Skin epidermis (tissue), 12 donors: ENCODE data around the gene TXNRD2.
"Not testable (repeated sequence)": the region's sequence is repeated elsewhere in the genome, so short reads cannot be mapped to it uniquely, and the experiment has no call there.

ENCODE experiments used
- H3K27ac ChIP-seq, 21 experiments: fragments of 200-600 bp; sonication (generic) in 11 of 21; one replicate each; pipeline ENCODE4 v1.5.0; 2020; ENCODE audit warnings: mild to moderate bottlenecking in 3 of 21, inconsistent platforms in 2 of 21, moderate library complexity in 2 of 21
- H3K4me3 ChIP-seq, 7 experiments: fragments of 200-600 bp; sonication (generic) in 2 of 7; one replicate each; pipeline ENCODE4 v1.5.0; 2020; ENCODE audit warnings: inconsistent platforms in 2 of 7, mild to moderate bottlenecking in 2 of 7, moderate library complexity in 1 of 7

Gene TXNRD2

GRCh38 chr22:19930551-19931486, 10.8 kb downstream of the TXNRD2 start:
- H3K27ac ChIP-seq, result no peak overlapping the region
- H3K4me3 ChIP-seq, result no peak overlapping the region

- Histone ChIP-seq H3K27ac (no peak overlapping the region), H3K4me3 (no peak overlapping the region)
These were observed 11.8 kb downstream of the TXNRD2 start for GRCh38 chr22:19929586-19930550.

GRCh38 chr22:19928207-19928606, 13.4 kb downstream of the TXNRD2 start:
- Histone ChIP-seq H3K4me3 (no peak overlapping the region), H3K27ac (no peak overlapping the region)

- H3K27ac ChIP-seq, result no peak overlapping the region
- no peak overlapping the region for H3K4me3 ChIP-seq
These were observed 13.9 kb downstream of the TXNRD2 start for GRCh38 chr22:19927696-19928095.

GRCh38 chr22:19926028-19926427, 15.6 kb downstream of the TXNRD2 start:
- not testable (repeated sequence) for H3K27ac ChIP-seq, H3K4me3 ChIP-seq

GRCh38 chr22:19923914-19924513, 17.6 kb downstream of the TXNRD2 start:
- Histone ChIP-seq H3K27ac (no peak overlapping the region), H3K4me3 (no peak overlapping the region)

- Histone ChIP-seq H3K27ac (no peak overlapping the region), H3K4me3 (no peak overlapping the region)
These were observed 20.0 kb downstream of the TXNRD2 start for GRCh38 chr22:19921544-19922081.

- no peak overlapping the region for H3K4me3 ChIP-seq
- no peak overlapping the region for H3K27ac ChIP-seq
These were observed 21.8 kb downstream of the TXNRD2 start for GRCh38 chr22:19919701-19920363.

- Histone ChIP-seq H3K27ac (no peak overlapping the region), H3K4me3 (no peak overlapping the region)
These were observed 23.1 kb downstream of the TXNRD2 start for GRCh38 chr22:19918332-19919106.

- no peak overlapping the region for H3K4me3 ChIP-seq
- H3K27ac ChIP-seq, result no peak overlapping the region
These were observed 24.1 kb downstream of the TXNRD2 start for GRCh38 chr22:19917389-19918138.

- Histone ChIP-seq H3K4me3 (no peak overlapping the region), H3K27ac (no peak overlapping the region)
These were observed 24.7 kb downstream of the TXNRD2 start for GRCh38 chr22:19916941-19917340.

GRCh38 chr22:19916006-19916405, 25.6 kb downstream of the TXNRD2 start:
- Histone ChIP-seq H3K27ac (no peak overlapping the region), H3K4me3 (no peak overlapping the region)

- H3K27ac ChIP-seq, result no peak overlapping the region
These were observed 26.2 kb downstream of the TXNRD2 start for GRCh38 chr22:19915287-19915954.

GRCh38 chr22:19914201-19914943, 27.2 kb downstream of the TXNRD2 start:
- no peak overlapping the region for H3K27ac ChIP-seq
- H3K4me3 ChIP-seq, result no peak overlapping the region

More at GRCh38 chr22:19915287-19915954, 26.2 kb downstream of the TXNRD2 start:
- no peak overlapping the region for H3K4me3 ChIP-seq

- Histone ChIP-seq H3K4me3 (no peak overlapping the region), H3K27ac (no peak overlapping the region)
These were observed 28.2 kb downstream of the TXNRD2 start for GRCh38 chr22:19913337-19913936.
